ENCODE data around the gene CDH23.

DNA sequence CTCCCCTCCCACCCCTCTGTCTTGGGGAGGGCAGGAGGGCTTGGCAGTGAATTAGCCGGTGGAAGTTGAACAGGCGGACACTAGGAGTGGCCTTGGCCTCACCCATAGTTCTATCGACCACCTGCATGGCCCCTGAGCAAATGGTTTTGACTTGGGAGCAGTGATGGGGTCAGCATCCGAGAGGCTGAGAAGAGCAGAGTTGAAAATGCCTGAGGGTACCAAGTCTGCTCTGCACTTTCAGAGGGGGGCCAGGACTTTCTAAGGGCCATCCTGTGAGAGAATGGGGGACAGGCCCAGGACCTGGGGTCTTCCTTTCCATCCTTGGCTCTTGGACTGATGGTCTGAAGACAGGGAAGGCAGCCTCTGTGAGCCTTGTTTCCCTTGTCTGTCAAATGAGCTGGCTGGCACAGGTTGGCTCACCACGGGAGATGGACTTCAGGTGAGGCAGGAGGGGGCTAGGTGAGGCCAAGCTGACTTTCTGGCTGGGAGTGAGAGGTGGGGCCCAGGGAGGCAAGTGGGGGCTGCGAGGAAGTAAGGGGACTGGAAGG is 29.4 kb downstream of the CDH23 start:
- TF ChIP-seq, protein P1, sequence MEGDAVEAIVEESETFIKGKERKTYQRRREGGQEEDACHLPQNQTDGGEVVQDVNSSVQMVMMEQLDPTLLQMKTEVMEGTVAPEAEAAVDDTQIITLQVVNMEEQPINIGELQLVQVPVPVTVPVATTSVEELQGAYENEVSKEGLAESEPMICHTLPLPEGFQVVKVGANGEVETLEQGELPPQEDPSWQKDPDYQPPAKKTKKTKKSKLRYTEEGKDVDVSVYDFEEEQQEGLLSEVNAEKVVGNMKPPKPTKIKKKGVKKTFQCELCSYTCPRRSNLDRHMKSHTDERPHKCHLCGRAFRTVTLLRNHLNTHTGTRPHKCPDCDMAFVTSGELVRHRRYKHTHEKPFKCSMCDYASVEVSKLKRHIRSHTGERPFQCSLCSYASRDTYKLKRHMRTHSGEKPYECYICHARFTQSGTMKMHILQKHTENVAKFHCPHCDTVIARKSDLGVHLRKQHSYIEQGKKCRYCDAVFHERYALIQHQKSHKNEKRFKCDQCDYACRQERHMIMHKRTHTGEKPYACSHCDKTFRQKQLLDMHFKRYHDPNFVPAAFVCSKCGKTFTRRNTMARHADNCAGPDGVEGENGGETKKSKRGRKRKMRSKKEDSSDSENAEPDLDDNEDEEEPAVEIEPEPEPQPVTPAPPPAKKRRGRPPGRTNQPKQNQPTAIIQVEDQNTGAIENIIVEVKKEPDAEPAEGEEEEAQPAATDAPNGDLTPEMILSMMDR (IDR thresholded peaks at IDR 0.05) = no peak
- TF ChIP-seq POLR2A (IDR thresholded peaks at IDR 0.05) (no peak), POLR2AphosphoS5 (IDR thresholded peaks at IDR 0.05) (no peak), EP300 (IDR thresholded peaks at IDR 0.05) (no peak)

Data from upper lobe of left lung (tissue), 4 donors.